Measurements from ENCODE around the gene SLC9A3. TPM values are rescaled to one million over a fixed set of nuclear protein-coding genes. Genes with fewer than 3 reads are reported as not detected.
A peak's percentile ranks its signal among the peaks of the same experiment; 100 is the strongest.

Gene SLC9A3
- total RNA-seq, 4 donors from 2014 or later = 0.29 to 3.9 (median 2.6) TPM

DNA sequence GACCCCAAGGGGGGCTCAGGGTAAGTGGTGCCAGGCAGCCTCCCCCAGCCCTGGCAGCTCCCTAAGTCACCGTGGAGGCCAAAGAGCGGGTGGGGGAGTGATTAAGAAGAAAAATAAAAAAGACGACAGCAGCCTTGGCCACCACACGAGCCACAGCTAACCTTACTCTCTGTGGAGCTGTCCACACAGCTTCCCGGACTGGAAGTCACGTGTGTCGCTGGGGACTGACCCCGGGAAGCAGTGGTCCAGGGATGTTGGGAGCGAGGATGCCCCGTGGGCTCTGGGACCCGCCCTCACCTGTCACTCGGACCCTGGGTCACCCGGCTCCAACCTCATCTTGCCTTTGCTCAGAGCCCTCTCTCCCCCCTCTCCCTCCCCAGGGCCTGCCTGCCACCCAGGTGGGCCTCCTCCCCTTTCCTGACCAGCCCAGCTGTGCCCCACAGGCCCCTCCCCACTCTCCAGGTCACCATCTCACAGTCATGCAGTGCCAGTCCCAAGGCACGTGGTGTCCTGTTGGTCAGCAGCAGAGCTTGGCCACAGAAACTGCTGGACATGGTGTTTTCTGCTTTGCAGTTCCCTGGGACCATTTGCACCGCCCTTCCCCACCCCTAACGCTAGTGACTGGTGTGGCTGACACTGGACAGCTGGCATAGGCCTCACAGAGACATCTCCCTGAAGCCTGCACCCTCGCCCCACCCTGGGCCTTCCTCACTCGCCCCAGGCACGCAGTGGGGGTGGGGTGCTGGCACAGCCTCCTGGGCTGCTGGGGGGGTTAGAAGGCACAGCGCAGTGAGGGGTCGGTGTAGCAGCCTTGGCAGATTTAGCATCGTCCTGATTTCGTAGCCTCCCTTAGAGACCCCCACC lies 91.1 kb downstream of the SLC9A3 start:
- no peak for DNase-seq
- Histone ChIP-seq H3K27ac (no peak overlapping the region), H3K36me3 (no peaks in the 10 kb centered on the region), H3K4me3 (no peak overlapping the region), H3K27me3 (no peaks in the 10 kb centered on the region), H3K9me3 (no peaks in the 10 kb centered on the region), H3K4me1 (no peaks in the 10 kb centered on the region)
- TF ChIP-seq, protein P1, sequence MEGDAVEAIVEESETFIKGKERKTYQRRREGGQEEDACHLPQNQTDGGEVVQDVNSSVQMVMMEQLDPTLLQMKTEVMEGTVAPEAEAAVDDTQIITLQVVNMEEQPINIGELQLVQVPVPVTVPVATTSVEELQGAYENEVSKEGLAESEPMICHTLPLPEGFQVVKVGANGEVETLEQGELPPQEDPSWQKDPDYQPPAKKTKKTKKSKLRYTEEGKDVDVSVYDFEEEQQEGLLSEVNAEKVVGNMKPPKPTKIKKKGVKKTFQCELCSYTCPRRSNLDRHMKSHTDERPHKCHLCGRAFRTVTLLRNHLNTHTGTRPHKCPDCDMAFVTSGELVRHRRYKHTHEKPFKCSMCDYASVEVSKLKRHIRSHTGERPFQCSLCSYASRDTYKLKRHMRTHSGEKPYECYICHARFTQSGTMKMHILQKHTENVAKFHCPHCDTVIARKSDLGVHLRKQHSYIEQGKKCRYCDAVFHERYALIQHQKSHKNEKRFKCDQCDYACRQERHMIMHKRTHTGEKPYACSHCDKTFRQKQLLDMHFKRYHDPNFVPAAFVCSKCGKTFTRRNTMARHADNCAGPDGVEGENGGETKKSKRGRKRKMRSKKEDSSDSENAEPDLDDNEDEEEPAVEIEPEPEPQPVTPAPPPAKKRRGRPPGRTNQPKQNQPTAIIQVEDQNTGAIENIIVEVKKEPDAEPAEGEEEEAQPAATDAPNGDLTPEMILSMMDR (IDR thresholded peaks at IDR 0.05) = no peak
- TF ChIP-seq POLR2A (IDR thresholded peaks at IDR 0.05) = no peak
- intact Hi-C loops (cut with DNase I; ENCODE audit: low total_unique reads) = no loop called here

GRCh38 chr5:432201-432927 lies 91.9 kb downstream of the SLC9A3 start:
- no peaks in the 10 kb centered on the region for H3K4me1 ChIP-seq
- DNase-seq = no peak
- H3K27ac ChIP-seq = no peak overlapping the region
- H3K4me3 ChIP-seq = no peak overlapping the region
- H3K9me3 ChIP-seq = no peaks in the 10 kb centered on the region
- TF ChIP-seq POLR2A (IDR thresholded peaks at IDR 0.05) = no peak
- TF ChIP-seq, protein P1 (IDR thresholded peaks at IDR 0.05) = no peak
- intact Hi-C loops (cut with DNase I; ENCODE audit: low total_unique reads) = no loop called here
- no peaks in the 10 kb centered on the region for H3K27me3 ChIP-seq
- no peaks in the 10 kb centered on the region for H3K36me3 ChIP-seq

- intact Hi-C loops (cut with DNase I; ENCODE audit: low total_unique reads) = no loop called here
- no peak overlapping the region for H3K27ac ChIP-seq
- DNase-seq = no peak
These were observed 92.6 kb downstream of the SLC9A3 start for GRCh38 chr5:431711-432050.

GRCh38 chr5:431001-431710 lies 93.1 kb downstream of the SLC9A3 start:
- DNase-seq = no peak
- no peak for TF ChIP-seq POLR2A (IDR thresholded peaks at IDR 0.05)
- TF ChIP-seq, protein P1 (IDR thresholded peaks at IDR 0.05) = peak; percentile 17 to 68 (median 41)
- intact Hi-C loops (cut with DNase I; ENCODE audit: low total_unique reads) = no loop called here
- no peaks in the 10 kb centered on the region for H3K9me3 ChIP-seq
- H3K27me3 ChIP-seq = no peaks in the 10 kb centered on the region
- H3K4me1 ChIP-seq = no peaks in the 10 kb centered on the region
- H3K27ac ChIP-seq = no peak overlapping the region
- no peak overlapping the region for H3K4me3 ChIP-seq
- H3K36me3 ChIP-seq = no peaks in the 10 kb centered on the region

More at GRCh38 chr5:431711-432050, 92.6 kb downstream of the SLC9A3 start:
- no peak for TF ChIP-seq POLR2A (IDR thresholded peaks at IDR 0.05)
- TF ChIP-seq, protein P1 (IDR thresholded peaks at IDR 0.05) = no peak
- no peak overlapping the region for H3K4me3 ChIP-seq
- H3K27me3 ChIP-seq = no peaks in the 10 kb centered on the region
- no peaks in the 10 kb centered on the region for H3K9me3 ChIP-seq
- no peaks in the 10 kb centered on the region for H3K36me3 ChIP-seq
- H3K4me1 ChIP-seq = no peaks in the 10 kb centered on the region

Data from uterus (tissue), 4 donors.